GM12801 (cell line): Measurements from ENCODE around the gene RAB11FIP5.

Experiments
- TF ChIP-seq, protein P1 (sequence below): IDR thresholded peaks from one replicate; pipeline ENCODE4 v1.5.1; 2011; ENCODE audit warnings: control low read depth; ENCODE audit not compliant: insufficient read length; ENCODE audit errors: extremely low read depth

RAB11FIP5 gene

DNA sequence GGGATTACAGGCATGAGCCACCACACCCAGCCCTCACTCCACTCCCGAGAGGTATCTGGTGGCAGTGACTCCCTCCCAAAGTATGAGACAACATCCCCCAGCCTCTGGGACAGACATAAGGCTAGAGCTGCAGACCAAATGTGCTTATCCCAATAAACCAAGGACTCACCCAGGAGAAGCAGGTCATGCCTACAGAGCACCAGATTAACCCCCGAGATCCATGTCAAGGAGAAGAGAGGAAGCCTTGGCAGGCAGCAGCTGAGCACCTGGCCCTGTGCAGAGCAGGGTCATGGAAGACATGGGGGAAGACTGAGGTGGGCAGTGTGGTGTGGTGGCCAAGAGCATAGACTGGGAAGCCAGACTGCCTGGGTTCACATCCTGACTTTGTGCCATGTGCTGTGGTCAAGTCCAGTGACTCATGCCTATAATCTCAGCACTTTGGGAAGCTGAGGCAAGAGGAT is 7.2 kb downstream of the RAB11FIP5 start:
- TF ChIP-seq, protein P1, sequence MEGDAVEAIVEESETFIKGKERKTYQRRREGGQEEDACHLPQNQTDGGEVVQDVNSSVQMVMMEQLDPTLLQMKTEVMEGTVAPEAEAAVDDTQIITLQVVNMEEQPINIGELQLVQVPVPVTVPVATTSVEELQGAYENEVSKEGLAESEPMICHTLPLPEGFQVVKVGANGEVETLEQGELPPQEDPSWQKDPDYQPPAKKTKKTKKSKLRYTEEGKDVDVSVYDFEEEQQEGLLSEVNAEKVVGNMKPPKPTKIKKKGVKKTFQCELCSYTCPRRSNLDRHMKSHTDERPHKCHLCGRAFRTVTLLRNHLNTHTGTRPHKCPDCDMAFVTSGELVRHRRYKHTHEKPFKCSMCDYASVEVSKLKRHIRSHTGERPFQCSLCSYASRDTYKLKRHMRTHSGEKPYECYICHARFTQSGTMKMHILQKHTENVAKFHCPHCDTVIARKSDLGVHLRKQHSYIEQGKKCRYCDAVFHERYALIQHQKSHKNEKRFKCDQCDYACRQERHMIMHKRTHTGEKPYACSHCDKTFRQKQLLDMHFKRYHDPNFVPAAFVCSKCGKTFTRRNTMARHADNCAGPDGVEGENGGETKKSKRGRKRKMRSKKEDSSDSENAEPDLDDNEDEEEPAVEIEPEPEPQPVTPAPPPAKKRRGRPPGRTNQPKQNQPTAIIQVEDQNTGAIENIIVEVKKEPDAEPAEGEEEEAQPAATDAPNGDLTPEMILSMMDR, result no peak

DNA sequence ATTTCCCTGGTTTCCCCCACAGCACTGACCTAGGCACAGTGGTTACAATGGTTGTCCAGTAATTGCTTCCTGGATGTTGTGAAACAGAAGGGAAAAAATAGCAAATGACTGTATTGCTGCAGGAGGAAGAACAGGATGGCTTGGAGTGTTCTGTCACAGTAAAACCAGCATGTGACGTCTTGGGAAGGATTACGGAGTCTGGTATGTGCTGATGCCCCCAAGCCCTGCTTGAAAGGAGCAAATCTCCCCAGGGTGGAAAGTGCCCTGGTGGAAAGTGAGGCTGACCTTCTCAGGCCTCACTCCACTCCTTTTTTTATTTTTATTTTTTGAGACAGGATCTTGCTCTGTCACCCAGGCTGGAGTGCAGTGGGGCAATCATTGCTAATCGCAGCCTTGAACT is 7.8 kb downstream of the RAB11FIP5 start:
- TF ChIP-seq, protein P1, result no peak

DNA sequence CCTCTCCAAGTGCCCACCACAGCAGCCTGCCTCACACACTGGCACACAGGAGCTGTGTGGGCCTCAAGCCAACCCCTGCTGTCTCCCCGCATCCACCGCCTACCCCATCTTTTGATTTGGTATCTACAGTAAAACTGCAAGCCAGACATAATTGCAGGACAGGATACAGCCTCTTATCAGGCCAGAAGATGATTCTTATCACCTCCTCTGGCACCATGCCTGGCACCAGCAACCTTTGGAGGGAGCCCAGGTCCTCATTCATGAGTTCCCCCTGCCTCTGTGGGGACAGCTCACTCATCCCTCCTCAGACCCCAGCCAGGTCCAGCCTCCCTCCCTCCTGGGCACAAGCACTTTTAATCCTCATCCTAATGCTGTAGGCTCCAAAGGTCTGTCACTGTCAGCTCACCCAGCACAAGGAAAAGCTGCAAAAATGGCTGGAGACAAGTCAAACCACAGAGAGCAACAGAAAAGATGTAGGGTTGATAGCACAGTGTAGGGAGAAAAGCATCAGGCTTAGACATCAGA is 9.7 kb downstream of the RAB11FIP5 start:
- TF ChIP-seq, protein P1, result no peak

DNA sequence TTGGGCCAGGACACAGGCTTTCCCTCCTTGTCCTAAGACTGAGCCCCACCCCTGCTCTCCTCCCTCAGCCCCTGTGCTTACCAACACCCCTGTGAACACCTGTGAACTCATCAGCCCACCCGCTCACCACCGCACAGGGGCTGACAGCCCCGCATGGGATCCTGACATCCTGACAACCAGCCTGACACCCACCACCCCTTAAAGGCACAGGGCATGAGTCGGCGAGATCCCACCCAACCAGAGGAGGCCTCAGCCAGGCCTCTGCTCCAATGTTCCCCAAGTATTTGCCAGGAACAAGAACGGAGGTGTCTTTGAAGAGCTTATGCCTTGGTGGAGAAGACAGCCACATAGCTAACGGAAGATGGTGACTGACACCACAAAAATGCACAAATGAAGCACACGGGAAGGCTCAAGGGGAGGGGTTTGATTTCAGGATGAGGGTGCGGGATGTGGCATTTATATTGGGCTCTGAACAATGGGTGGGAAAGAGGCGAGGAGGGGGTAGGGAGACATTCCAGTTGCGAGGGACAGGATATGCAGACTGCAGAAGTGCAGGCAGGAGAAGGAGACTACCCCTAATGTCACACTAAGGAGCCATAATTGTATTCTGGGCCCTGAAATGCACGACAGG is 11.0 kb downstream of the RAB11FIP5 start:
- TF ChIP-seq, protein P1, result no peak

DNA sequence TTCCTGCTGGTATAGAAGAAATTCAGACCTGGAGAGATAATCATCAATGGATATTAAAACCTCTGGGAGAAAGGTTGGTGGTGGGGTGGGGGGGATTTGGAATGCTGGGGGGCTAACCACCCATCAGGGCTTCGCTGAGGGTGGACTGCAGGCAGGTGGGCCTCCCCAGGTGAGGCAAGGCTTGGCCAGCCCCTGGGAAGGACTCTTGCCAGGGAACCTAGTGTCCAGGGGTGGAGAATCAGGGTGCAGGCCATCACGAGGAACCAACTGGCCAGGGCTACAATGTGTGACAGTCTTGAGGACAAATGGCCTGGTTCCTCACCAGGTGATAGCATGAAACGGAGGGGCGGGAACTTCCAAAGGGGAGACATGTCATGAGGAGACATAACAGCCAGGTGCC is 11.8 kb downstream of the RAB11FIP5 start:
- TF ChIP-seq, protein P1, result no peak

DNA sequence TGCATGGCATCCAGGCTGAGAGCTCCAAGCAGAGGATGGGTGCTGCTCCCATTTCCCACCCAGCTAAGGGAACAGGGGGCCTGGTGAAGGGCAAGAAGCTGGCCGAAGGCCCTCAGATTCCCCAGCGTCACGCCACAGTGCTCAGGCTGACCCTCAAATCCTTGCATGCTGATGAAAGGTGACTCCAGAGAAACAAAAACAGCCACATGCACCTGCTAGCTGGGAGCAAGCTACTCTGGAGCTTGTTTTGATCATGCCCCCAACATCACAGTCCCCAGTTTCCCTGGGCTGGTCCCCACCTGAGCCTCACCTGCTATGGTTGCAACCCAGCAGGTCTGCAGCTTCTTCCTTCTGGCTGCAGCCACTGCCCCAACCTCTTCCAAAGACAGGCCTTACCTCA is 13.3 kb downstream of the RAB11FIP5 start:
- TF ChIP-seq, protein P1, result no peak

DNA sequence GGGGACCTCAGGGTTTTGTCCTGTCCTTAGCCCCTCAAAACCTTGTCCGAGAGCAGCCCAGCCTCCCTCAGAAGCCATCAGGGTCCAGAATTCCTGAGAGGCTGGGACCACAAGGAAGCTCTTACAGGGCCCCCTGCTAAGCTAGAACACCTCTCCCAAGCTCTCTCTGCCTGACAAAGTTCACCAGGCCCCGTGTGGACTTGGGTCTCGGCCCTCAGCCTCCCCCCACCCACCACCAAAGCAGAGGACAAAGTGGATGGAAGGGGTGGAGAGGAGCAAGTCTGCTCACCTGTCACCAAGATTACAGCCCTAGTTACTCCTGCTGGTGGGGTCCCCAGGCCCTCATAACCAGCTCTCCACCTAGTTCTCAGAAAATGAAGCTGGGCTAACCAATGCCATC is 16.8 kb downstream of the RAB11FIP5 start:
- TF ChIP-seq, protein P1, result no peak
